Activated naive CD4-positive, alpha-beta T cell treated with anti-CD3 and anti-CD28 coated beads, Interleukin-2, amount 50 U/mL, for 24 hours (primary cell): Measurements from ENCODE around the gene COP1.
A peak's percentile ranks its signal among the peaks of the same experiment; 100 is the strongest.
"Not testable (repeated sequence)": the region's sequence is repeated elsewhere in the genome, so short reads cannot be mapped to it uniquely, and the experiment has no call there.

Experiments
- H3K27ac Mint-ChIP-seq: one replicate; pipeline ENCODE4 v1.8.0; 2021; ENCODE audit warnings: mild to moderate bottlenecking, mixed read lengths
- H3K27me3 Mint-ChIP-seq: one replicate; pipeline ENCODE4 v1.8.0; 2021; ENCODE audit warnings: mixed read lengths
- H3K36me3 Mint-ChIP-seq: one replicate; pipeline ENCODE4 v1.8.0; 2021; ENCODE audit warnings: mixed read lengths
- H3K4me1 Mint-ChIP-seq: one replicate; pipeline ENCODE4 v1.8.0; 2021; ENCODE audit warnings: mixed read lengths
- H3K4me3 Mint-ChIP-seq: one replicate; pipeline ENCODE4 v1.8.0; 2021; ENCODE audit warnings: mild to moderate bottlenecking, mixed read lengths
- H3K9me3 Mint-ChIP-seq: one replicate; pipeline ENCODE4 v1.8.0; 2021; ENCODE audit warnings: mixed read lengths

Gene COP1

GRCh38 chr1:176111835-176112234 is 95.3 kb downstream of the COP1 start:
- Mint-ChIP-seq H3K27ac (no peak overlapping the region), H3K27me3 (no peaks in the 10 kb centered on the region), H3K9me3 (peaks cover 4% of the 10 kb centered on the region), H3K36me3 (peaks cover 51% of the 10 kb centered on the region), H3K4me1 (peaks cover 28% of the 10 kb centered on the region), H3K4me3 (no peak overlapping the region)

GRCh38 chr1:176110203-176110602 is 96.9 kb downstream of the COP1 start:
- H3K4me1 Mint-ChIP-seq, result peaks cover 28% of the 10 kb centered on the region
- H3K27ac Mint-ChIP-seq, result peak overlapping the region; percentile 43
- H3K36me3 Mint-ChIP-seq, result peaks cover 51% of the 10 kb centered on the region
- H3K9me3 Mint-ChIP-seq, result peaks cover 4% of the 10 kb centered on the region
- no peaks in the 10 kb centered on the region for H3K27me3 Mint-ChIP-seq
- no peak overlapping the region for H3K4me3 Mint-ChIP-seq

- Mint-ChIP-seq H3K27ac (peak overlapping the region; percentile 51), H3K27me3 (no peaks in the 10 kb centered on the region), H3K4me3 (no peak overlapping the region), H3K36me3 (peaks cover 50% of the 10 kb centered on the region), H3K9me3 (peaks cover 5% of the 10 kb centered on the region), H3K4me1 (peaks cover 19% of the 10 kb centered on the region)
These were observed 104.2 kb downstream of the COP1 start for GRCh38 chr1:176102768-176103350.

- H3K27ac Mint-ChIP-seq, result peak overlapping the region; percentile 51
- peaks cover 5% of the 10 kb centered on the region for H3K9me3 Mint-ChIP-seq
- peaks cover 49% of the 10 kb centered on the region for H3K36me3 Mint-ChIP-seq
- no peak overlapping the region for H3K4me3 Mint-ChIP-seq
- H3K27me3 Mint-ChIP-seq, result no peaks in the 10 kb centered on the region
- H3K4me1 Mint-ChIP-seq, result peaks cover 19% of the 10 kb centered on the region
These were observed 105.0 kb downstream of the COP1 start for GRCh38 chr1:176101951-176102642.

- Mint-ChIP-seq H3K36me3 (peaks cover 44% of the 10 kb centered on the region), H3K4me3 (no peak overlapping the region), H3K9me3 (peaks cover 5% of the 10 kb centered on the region), H3K4me1 (peaks cover 11% of the 10 kb centered on the region), H3K27me3 (no peaks in the 10 kb centered on the region), H3K27ac (no peak overlapping the region)
These were observed 108.5 kb downstream of the COP1 start for GRCh38 chr1:176098560-176098959.

GRCh38 chr1:176096015-176096414 is 111.1 kb downstream of the COP1 start:
- Mint-ChIP-seq H3K4me3 (no peak overlapping the region), H3K36me3 (peaks cover 36% of the 10 kb centered on the region), H3K4me1 (peaks cover 4% of the 10 kb centered on the region), H3K9me3 (peaks cover 5% of the 10 kb centered on the region), H3K27ac (no peak overlapping the region), H3K27me3 (no peaks in the 10 kb centered on the region)

- H3K4me1 Mint-ChIP-seq, result peaks cover 16% of the 10 kb centered on the region
- H3K27me3 Mint-ChIP-seq, result no peaks in the 10 kb centered on the region
- peaks cover 6% of the 10 kb centered on the region for H3K9me3 Mint-ChIP-seq
- H3K4me3 Mint-ChIP-seq, result no peak overlapping the region
- peaks cover 36% of the 10 kb centered on the region for H3K36me3 Mint-ChIP-seq
- peak overlapping the region; percentile 32 for H3K27ac Mint-ChIP-seq
These were observed 116.3 kb downstream of the COP1 start for GRCh38 chr1:176090766-176091165.

- H3K27ac Mint-ChIP-seq, H3K9me3 Mint-ChIP-seq, H3K4me3 Mint-ChIP-seq, H3K27me3 Mint-ChIP-seq: not testable (repeated sequence)
- Mint-ChIP-seq H3K36me3 (peaks cover 40% of the 10 kb centered on the region), H3K4me1 (peaks cover 27% of the 10 kb centered on the region)
These were observed 119.3 kb downstream of the COP1 start for GRCh38 chr1:176087746-176088145.

- H3K4me1 Mint-ChIP-seq, result peaks cover 5% of the 10 kb centered on the region
- H3K4me3 Mint-ChIP-seq, result no peak overlapping the region
These were observed 133.4 kb downstream of the COP1 start for GRCh38 chr1:176073524-176074157.

GRCh38 chr1:176068901-176069300 is 138.2 kb downstream of the COP1 start:
- H3K27ac Mint-ChIP-seq, result no peak overlapping the region
- no peak overlapping the region for H3K4me3 Mint-ChIP-seq
- H3K9me3 Mint-ChIP-seq, result no peaks in the 10 kb centered on the region
- peaks cover 10% of the 10 kb centered on the region for H3K4me1 Mint-ChIP-seq
- H3K27me3 Mint-ChIP-seq, result no peaks in the 10 kb centered on the region
- peaks cover 13% of the 10 kb centered on the region for H3K36me3 Mint-ChIP-seq

More at GRCh38 chr1:176073524-176074157, 133.4 kb downstream of the COP1 start:
- Mint-ChIP-seq H3K27ac (no peak overlapping the region), H3K36me3 (peaks cover 38% of the 10 kb centered on the region), H3K27me3 (no peaks in the 10 kb centered on the region), H3K9me3 (no peaks in the 10 kb centered on the region)

GRCh38 chr1:176068256-176068655 is 138.8 kb downstream of the COP1 start:
- peak overlapping the region; percentile 43 for H3K27ac Mint-ChIP-seq
- peaks cover 13% of the 10 kb centered on the region for H3K36me3 Mint-ChIP-seq

GRCh38 chr1:176066709-176067108 is 140.4 kb downstream of the COP1 start:
- Mint-ChIP-seq H3K27ac (no peak overlapping the region), H3K36me3 (peaks cover 14% of the 10 kb centered on the region), H3K9me3 (no peaks in the 10 kb centered on the region), H3K27me3 (no peaks in the 10 kb centered on the region), H3K4me1 (peaks cover 11% of the 10 kb centered on the region), H3K4me3 (no peak overlapping the region)

More at GRCh38 chr1:176068256-176068655, 138.8 kb downstream of the COP1 start:
- Mint-ChIP-seq H3K4me1 (peaks cover 10% of the 10 kb centered on the region), H3K9me3 (no peaks in the 10 kb centered on the region), H3K27me3 (no peaks in the 10 kb centered on the region), H3K4me3 (no peak overlapping the region)

- H3K4me3 Mint-ChIP-seq, result no peak overlapping the region
- no peaks in the 10 kb centered on the region for H3K9me3 Mint-ChIP-seq
- H3K36me3 Mint-ChIP-seq, result peaks cover 11% of the 10 kb centered on the region
- H3K4me1 Mint-ChIP-seq, result peaks cover 14% of the 10 kb centered on the region
- H3K27me3 Mint-ChIP-seq, result no peaks in the 10 kb centered on the region
- H3K27ac Mint-ChIP-seq, result peak overlapping the region; percentile 59
These were observed 148.4 kb downstream of the COP1 start for GRCh38 chr1:176058686-176059085.

GRCh38 chr1:176056312-176056711 is 150.8 kb downstream of the COP1 start:
- Mint-ChIP-seq H3K9me3 (no peaks in the 10 kb centered on the region), H3K4me1 (peaks cover 11% of the 10 kb centered on the region), H3K27me3 (no peaks in the 10 kb centered on the region), H3K36me3 (peaks cover 10% of the 10 kb centered on the region), H3K27ac (no peak overlapping the region), H3K4me3 (no peak overlapping the region)

- no peaks in the 10 kb centered on the region for H3K27me3 Mint-ChIP-seq
- H3K36me3 Mint-ChIP-seq, result peaks cover 10% of the 10 kb centered on the region
- H3K27ac Mint-ChIP-seq, result no peak overlapping the region
- H3K4me1 Mint-ChIP-seq, result peaks cover 11% of the 10 kb centered on the region
- H3K9me3 Mint-ChIP-seq, result no peaks in the 10 kb centered on the region
- no peak overlapping the region for H3K4me3 Mint-ChIP-seq
These were observed 151.7 kb downstream of the COP1 start for GRCh38 chr1:176055398-176055797.

GRCh38 chr1:176051902-176052518 is 155.1 kb downstream of the COP1 start:
- Mint-ChIP-seq H3K36me3 (peaks cover 8% of the 10 kb centered on the region), H3K4me1 (peaks cover 11% of the 10 kb centered on the region), H3K4me3 (no peak overlapping the region), H3K9me3 (no peaks in the 10 kb centered on the region), H3K27me3 (no peaks in the 10 kb centered on the region), H3K27ac (no peak overlapping the region)
